ENCODE measurements around the gene XXYLT1. TPM values are rescaled to one million over a fixed set of nuclear protein-coding genes. Genes with fewer than 3 reads are reported as not detected.

The XXYLT1 gene
- polyA plus RNA-seq, 1 donor (not counting 4 experiments of a cell fraction or from before 2014, with no cell fraction given) = 11.1 TPM

DNA sequence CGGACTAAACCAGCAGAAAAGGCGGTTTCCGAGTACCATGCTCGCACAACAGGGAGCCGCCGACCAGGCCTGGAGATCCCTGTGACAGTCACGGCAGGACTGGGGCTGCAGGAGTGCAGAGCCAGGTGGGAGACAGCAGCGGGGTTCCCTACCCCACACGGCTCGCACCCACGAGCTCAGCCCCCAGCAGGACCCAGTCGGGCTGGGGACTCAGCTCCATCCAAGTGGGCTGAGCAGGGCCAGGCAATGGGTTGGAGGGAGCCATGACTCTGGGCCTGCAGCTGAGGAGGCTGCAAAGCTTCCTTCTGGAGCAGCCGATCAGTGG, 15.8 kb downstream of the XXYLT1 start:
- H3K9me1 ChIP-seq (ENCODE audit: control insufficient read depth, extremely low read depth, insufficient read depth, low read length) = no peaks in the 10 kb centered on the region
- no peak overlapping the region for H3K27ac ChIP-seq (ENCODE audit: control insufficient read depth, insufficient read depth, low read length)
- H3K27me3 ChIP-seq (ENCODE audit: control insufficient read depth, extremely low read depth, insufficient read depth, low read length) = no peaks in the 10 kb centered on the region
- dilution Hi-C loops (cut with MboI; ENCODE audit: extremely low pct_ligation_motif_present, low sequenced_read_pairs) = no loop called here
- no peak overlapping the region for H3K9ac ChIP-seq (ENCODE audit: control insufficient read depth, extremely low read depth, insufficient read depth, low read length)
- H4K20me1 ChIP-seq (ENCODE audit: control insufficient read depth, extremely low read depth, insufficient read depth, low read length) = no peaks in the 10 kb centered on the region
- H3K9me3 ChIP-seq (ENCODE audit: control insufficient read depth, low read depth, low read length) = no peaks in the 10 kb centered on the region
- H3K4me3 ChIP-seq (ENCODE audit: control insufficient read depth in 2 of 3, extremely low read depth in 1 of 3, insufficient read depth in 2 of 3, low read depth in 1 of 3, low read length in 3 of 3) = no peak overlapping the region
- H3K4me1 ChIP-seq (ENCODE audit: control insufficient read depth, extremely low read depth, insufficient read depth, low read length) = peaks cover 4% of the 10 kb centered on the region
- H3K36me3 ChIP-seq (ENCODE audit: control insufficient read depth in 2 of 2, extremely low read depth in 1 of 2, insufficient read depth in 2 of 2, low read length in 2 of 2) = peaks cover 0 to 2% of the 10 kb centered on the region in 2 experiments
- peaks cover 8% of the 10 kb centered on the region for H3K79me2 ChIP-seq (ENCODE audit: control insufficient read depth, insufficient read depth, low read length)
- H3K4me2 ChIP-seq (ENCODE audit: control insufficient read depth, extremely low read depth, insufficient read depth, low read depth, low read length) = no peak overlapping the region
- TF ChIP-seq EZH2 (IDR thresholded peaks at IDR 0.05; ENCODE audit: low read length) = no peak
- TF ChIP-seq, protein P1, sequence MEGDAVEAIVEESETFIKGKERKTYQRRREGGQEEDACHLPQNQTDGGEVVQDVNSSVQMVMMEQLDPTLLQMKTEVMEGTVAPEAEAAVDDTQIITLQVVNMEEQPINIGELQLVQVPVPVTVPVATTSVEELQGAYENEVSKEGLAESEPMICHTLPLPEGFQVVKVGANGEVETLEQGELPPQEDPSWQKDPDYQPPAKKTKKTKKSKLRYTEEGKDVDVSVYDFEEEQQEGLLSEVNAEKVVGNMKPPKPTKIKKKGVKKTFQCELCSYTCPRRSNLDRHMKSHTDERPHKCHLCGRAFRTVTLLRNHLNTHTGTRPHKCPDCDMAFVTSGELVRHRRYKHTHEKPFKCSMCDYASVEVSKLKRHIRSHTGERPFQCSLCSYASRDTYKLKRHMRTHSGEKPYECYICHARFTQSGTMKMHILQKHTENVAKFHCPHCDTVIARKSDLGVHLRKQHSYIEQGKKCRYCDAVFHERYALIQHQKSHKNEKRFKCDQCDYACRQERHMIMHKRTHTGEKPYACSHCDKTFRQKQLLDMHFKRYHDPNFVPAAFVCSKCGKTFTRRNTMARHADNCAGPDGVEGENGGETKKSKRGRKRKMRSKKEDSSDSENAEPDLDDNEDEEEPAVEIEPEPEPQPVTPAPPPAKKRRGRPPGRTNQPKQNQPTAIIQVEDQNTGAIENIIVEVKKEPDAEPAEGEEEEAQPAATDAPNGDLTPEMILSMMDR (optimal IDR thresholded peaks at IDR 0.05 in 1 of 3, IDR thresholded peaks at IDR 0.05 in 1 of 3, conservative IDR thresholded peaks at IDR 0.05 in 1 of 3; ENCODE audit: extremely low read depth in 1 of 3, insufficient read depth in 2 of 3, low read length in 3 of 3) = no peak
- DNase-seq (ENCODE audit: low read depth, low spot score) (no peak), FAIRE-seq (no peak)
- H2AFZ ChIP-seq (ENCODE audit: control insufficient read depth, low read length) = no peak overlapping the region

- Histone ChIP-seq H3K27me3 (ENCODE audit: control insufficient read depth, extremely low read depth, insufficient read depth, low read length) (no peaks in the 10 kb centered on the region), H3K4me1 (ENCODE audit: control insufficient read depth, extremely low read depth, insufficient read depth, low read length) (peaks cover 4% of the 10 kb centered on the region), H3K9me1 (ENCODE audit: control insufficient read depth, extremely low read depth, insufficient read depth, low read length) (no peaks in the 10 kb centered on the region), H3K9me3 (ENCODE audit: control insufficient read depth, low read depth, low read length) (no peaks in the 10 kb centered on the region), H3K9ac (ENCODE audit: control insufficient read depth, extremely low read depth, insufficient read depth, low read length) (no peak overlapping the region), H3K4me2 (ENCODE audit: control insufficient read depth, extremely low read depth, insufficient read depth, low read depth, low read length) (no peak overlapping the region), H3K36me3 (ENCODE audit: control insufficient read depth in 2 of 2, extremely low read depth in 1 of 2, insufficient read depth in 2 of 2, low read length in 2 of 2) (peaks cover 0 to 2% of the 10 kb centered on the region in 2 experiments), H3K79me2 (ENCODE audit: control insufficient read depth, insufficient read depth, low read length) (peaks cover 8% of the 10 kb centered on the region), H3K27ac (ENCODE audit: control insufficient read depth, insufficient read depth, low read length) (no peak overlapping the region), H2AFZ (ENCODE audit: control insufficient read depth, low read length) (no peak overlapping the region), H3K4me3 (ENCODE audit: control insufficient read depth in 2 of 3, extremely low read depth in 1 of 3, insufficient read depth in 2 of 3, low read depth in 1 of 3, low read length in 3 of 3) (no peak overlapping the region), H4K20me1 (ENCODE audit: control insufficient read depth, extremely low read depth, insufficient read depth, low read length) (no peaks in the 10 kb centered on the region)
- dilution Hi-C loops (cut with MboI; ENCODE audit: extremely low pct_ligation_motif_present, low sequenced_read_pairs) = no loop called here
- FAIRE-seq = no peak
- TF ChIP-seq, protein P1 (optimal IDR thresholded peaks at IDR 0.05 in 1 of 3, IDR thresholded peaks at IDR 0.05 in 1 of 3, conservative IDR thresholded peaks at IDR 0.05 in 1 of 3; ENCODE audit: extremely low read depth in 1 of 3, insufficient read depth in 2 of 3, low read length in 3 of 3) = no peak
- no peak for TF ChIP-seq EZH2 (IDR thresholded peaks at IDR 0.05; ENCODE audit: low read length)
- no peak for DNase-seq (ENCODE audit: low read depth, low spot score)
Observed at GRCh38 chr3:195254454-195255175, 16.3 kb downstream of the XXYLT1 start.
